LNCAP (cell line): ENCODE measurements around the gene LARP1.

ENCODE experiments used
- TF ChIP-seq, protein P1 (sequence below): fragments of 450-650 bp; IDR thresholded peaks from 2 replicates; pipeline ENCODE4 v1.5.1; 2017; ENCODE audit warnings: mild to moderate bottlenecking

The LARP1 gene

DNA sequence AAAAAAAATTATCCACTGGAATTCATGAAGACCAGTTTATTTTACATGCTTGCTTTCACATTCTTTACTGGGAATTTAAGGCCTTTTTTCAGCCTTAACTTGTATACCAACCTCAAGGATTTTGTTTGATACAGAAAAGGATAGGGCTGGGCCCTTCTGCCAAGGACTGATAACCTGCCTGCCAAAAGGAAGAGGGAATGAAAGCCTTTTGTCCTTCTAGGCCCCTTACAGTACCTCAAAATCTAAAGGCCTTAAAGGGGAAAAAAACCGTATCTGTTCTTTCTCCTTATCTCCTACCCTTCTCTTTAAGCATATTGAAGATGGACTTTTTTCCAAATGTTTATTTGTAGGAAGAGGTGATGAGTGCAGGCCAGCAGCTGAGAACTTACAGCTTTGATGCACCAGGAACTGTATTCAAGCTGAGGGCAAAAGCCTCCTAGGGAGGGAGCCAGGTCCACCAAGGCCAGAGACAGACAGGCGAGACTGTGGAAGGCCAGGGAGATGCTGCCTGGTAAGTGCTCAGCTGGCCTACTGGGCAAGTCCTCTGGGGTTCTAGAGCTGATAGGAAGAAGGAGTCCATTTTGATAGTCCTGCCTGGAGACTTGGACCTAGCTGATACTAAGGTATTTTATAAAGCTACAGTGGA is 63.4 kb downstream of the LARP1 start:
- TF ChIP-seq, protein P1, sequence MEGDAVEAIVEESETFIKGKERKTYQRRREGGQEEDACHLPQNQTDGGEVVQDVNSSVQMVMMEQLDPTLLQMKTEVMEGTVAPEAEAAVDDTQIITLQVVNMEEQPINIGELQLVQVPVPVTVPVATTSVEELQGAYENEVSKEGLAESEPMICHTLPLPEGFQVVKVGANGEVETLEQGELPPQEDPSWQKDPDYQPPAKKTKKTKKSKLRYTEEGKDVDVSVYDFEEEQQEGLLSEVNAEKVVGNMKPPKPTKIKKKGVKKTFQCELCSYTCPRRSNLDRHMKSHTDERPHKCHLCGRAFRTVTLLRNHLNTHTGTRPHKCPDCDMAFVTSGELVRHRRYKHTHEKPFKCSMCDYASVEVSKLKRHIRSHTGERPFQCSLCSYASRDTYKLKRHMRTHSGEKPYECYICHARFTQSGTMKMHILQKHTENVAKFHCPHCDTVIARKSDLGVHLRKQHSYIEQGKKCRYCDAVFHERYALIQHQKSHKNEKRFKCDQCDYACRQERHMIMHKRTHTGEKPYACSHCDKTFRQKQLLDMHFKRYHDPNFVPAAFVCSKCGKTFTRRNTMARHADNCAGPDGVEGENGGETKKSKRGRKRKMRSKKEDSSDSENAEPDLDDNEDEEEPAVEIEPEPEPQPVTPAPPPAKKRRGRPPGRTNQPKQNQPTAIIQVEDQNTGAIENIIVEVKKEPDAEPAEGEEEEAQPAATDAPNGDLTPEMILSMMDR = no peak

DNA sequence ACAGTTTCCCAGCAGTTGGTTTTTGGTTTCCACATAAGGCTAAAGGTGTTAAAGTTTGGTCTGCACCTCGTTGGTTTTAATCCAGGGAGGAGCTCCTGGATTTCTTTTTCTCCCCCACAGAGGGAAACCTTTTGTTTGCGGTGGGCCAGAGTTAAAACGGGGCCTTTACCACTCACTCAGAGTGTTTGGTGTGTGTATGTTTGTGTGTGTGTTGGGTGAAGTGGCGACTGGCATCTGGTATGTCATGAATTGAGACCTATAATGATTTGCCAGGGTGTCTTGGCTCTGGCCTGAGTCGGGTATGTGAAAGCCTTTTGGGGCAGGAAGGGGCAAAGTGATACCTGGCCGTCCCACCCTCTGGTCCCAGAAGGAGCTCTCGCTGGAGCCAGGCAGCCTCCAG is 64.4 kb downstream of the LARP1 start:
- TF ChIP-seq, protein P1 = no peak

DNA sequence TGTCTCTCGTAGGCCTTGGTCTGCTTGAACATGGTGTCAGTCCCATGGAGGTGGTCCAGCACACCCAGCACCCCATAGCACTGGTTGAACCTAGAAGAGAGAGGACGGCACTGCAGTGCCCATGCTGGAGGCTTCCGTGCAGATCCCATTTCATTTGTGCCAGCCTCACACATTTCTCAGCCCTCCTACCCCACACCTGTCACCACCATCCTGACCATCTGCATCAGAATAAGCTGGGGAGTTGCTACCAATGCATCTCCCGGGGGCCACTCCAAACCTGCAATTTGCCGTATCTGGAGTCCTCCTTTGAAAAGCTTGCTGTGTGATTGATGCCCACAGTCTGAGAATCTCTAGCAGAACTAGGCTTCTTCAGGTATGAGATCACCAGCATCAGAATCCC is 65.2 kb downstream of the LARP1 start:
- TF ChIP-seq, protein P1 = no peak

DNA sequence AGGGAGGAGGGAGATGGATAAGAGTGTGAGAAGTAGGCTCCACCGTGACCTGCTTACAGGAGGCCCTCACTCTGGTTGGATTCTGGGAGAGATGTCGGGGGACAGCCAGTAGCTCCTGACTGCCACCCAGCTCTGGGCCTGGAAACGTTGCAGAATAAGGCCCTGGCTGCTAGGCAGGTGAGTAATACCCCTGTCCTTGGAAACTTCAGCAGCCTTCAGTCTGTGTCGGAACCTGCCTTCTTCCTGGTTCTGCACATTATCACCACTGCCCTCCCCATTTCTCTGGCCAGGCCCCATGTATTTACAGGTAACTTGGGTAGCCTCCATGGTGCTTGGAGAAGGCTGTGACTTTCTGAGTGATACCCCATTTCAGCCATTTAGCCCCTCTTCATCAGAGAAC is 68.4 kb downstream of the LARP1 start:
- TF ChIP-seq, protein P1 = no peak

DNA sequence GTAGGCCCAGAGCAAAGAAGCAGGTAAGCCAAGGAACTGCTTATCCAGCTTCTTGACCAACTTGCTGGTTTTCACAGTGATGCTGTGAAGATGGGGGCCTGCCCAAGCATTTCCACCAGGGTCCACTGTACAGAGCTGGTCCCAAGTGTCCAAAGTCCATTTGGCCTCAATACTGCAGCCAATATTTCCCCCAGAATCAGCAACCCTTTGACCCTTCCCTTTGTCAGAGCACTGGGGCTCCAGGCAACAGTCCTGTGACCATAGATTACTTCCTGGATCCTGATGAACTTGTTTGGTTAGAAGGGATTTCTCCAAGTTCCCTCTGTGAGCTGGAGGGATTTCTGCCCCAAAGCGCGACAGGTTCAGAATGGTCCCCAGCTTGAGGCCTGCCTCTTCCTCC is 68.9 kb downstream of the LARP1 start:
- TF ChIP-seq, protein P1 = no peak

DNA sequence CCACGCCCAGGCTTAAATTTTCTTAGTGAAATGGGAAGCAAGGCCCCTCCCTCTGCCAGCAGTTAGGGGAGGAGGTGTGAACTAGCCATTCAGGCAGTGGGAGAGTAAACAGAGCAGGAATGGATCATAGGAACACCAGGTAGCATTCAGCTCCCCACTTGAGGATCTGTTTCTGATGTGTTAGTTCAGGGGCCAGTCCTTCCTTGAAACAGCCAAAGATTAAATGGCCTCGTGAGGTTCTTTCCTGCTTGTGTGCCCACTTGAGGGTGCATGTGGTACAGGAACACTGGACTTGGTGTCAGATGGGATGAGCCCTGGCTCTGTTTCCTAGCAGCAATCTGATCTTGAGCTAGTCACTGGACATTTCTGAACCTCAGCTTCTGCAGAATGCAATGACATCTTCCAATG is 74.0 kb downstream of the LARP1 start:
- TF ChIP-seq, protein P1 = no peak

DNA sequence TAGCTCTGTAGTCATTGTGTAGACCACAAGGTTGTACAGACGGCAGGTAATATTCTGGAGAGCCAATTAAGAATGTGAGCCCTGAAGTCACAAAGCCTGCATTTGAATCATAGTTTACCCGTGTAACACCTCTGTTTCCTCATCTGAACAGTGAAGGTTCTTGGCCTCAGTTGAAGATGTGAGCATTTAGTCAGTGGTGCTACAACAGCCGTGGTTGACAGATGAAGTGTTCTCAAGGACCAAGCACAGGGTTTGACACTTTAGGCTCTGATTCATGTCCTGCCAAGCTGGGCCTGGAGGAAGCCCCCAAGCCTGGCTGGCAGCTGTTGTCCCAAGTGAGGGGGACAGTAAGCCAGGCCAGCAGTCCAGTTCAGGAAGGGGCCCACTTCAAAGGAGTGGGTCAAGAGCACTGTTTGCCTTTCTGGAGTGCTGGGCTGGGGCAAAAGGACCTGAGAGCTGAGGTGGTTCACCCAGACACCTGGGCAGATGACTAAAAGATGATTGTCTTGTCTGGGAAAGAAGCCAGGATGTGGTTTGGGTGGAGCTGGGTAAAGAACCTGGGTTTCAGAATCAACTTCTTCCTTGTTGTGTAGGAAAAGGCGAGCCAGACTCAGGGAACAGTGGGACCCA is 74.5 kb downstream of the LARP1 start:
- TF ChIP-seq, protein P1 = no peak

DNA sequence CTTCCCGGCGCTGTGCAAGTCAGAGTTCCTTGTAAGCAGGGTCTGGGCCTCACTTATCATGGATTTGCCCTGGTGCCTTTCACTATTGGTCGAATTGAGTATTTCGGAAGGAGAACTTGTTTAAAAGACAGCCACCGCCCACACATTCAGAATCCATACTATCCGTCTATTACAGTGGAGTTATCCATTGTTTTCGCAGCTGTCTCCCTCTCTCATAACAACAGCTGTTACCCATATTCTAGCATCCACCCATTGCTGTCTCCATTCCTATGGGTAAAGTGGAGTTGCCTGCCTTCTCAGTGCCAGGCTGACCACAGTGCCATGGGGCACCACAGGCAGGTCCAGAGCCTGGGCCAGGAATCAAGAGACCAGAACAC is 75.0 kb downstream of the LARP1 start:
- TF ChIP-seq, protein P1 = no peak
